ENCODE data around the gene LANCL1.

LANCL1 gene, protein sequence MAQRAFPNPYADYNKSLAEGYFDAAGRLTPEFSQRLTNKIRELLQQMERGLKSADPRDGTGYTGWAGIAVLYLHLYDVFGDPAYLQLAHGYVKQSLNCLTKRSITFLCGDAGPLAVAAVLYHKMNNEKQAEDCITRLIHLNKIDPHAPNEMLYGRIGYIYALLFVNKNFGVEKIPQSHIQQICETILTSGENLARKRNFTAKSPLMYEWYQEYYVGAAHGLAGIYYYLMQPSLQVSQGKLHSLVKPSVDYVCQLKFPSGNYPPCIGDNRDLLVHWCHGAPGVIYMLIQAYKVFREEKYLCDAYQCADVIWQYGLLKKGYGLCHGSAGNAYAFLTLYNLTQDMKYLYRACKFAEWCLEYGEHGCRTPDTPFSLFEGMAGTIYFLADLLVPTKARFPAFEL

DNA sequence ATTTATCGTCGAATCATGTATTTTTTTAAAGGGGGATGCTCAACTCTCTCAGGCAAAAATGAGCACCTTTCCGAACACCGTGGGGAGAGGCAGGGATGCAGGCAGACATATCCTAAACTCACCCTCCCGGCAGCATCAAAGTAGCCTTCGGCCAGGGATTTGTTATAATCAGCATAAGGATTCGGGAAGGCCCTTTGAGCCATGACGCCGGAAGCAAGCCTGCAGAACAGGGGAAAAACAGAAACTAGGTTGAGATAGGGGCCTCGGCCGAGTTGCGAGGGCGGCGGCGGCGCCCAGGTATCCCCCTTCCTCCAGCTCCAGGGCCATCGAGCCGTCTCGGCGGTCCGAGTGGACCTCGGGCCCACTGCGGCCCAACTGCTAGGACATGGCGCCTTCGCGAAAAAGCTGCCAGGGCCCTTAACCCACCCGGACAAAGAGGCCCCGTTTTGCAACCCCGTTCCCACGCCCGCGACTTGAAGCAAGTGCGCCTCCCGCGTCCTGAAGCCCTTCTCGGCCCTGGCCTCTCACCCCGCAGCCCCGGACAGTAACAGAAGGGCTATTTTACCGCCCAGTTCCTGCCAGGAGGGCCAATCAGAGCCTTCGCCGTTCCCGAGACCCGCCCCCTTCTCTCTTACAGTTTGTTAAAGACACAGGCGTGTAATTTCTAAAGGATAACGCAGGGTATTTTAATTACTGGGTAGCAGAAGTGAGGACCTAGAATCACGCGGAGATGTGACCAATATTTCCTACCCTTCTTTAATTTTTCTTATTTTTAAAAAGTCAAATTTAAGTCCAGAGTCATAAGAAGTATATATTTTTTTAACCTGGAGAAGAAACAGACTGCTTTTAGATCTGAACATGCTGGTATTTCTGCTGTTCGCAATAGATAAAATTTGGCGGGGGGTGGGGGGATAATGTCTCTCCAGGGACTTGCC lies at the start of gene LANCL1:
TSS of gene LANCL1 (minus strand) at position 566 of the 935 bp plus-strand sequence. CDS start at position 203, 363 bp downstream.
- peak; percentile 58 to 64 (median 58) for DNase-seq (ENCODE audit: low read depth in 3 of 3)

DNA sequence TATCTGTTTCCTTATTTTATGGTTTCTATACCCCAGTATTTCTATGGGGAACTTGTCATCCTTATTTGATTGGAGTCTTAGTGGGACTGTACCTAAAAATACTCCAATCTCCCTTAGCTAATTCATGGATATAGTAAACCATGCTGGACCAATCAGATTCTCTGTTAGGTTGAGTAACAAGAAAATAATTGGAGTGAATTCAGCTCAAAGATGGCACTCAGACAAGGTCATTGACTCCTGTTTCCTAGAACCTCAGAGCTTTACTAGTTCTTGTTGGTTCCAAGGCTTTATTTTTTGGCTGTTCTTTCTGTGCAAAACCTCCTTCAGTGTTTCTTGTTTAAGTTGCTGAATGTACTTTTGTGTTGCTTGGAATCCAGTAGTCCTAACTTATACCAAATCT lies 48.0 kb upstream of the LANCL1 start:
- DNase-seq (ENCODE audit: low read depth in 3 of 3), result no peak

DNA sequence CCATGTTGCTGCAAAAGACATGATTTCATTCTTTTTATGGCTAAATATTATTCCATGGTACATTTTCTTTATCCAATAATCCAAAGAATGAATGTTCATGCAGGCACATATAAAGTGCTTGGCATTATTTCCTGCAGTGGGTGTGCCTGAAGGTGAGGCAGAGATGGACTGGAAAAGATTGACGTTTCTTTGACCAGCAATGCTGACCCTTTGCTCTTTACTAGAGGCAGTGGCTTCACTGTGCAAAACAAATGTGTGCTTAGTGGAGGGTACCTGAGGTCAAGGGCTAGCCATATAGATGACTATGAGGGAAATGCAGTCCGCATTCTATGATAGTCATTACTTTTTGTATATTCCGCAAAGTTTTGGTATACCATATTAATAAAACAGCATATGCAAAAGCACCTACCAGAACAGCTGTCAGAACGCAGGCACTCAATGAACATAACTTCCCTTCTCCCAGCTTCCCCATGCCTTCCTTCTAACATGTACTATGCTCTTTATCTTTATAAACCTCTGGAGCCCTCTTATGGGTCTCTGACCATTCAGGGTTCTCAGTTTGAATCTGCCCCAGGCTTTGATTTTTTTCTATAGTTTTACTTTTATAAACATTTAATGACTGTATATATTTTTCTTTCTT lies 47.2 kb upstream of the LANCL1 start:
- DNase-seq (ENCODE audit: low read depth in 3 of 3), result no peak

DNA sequence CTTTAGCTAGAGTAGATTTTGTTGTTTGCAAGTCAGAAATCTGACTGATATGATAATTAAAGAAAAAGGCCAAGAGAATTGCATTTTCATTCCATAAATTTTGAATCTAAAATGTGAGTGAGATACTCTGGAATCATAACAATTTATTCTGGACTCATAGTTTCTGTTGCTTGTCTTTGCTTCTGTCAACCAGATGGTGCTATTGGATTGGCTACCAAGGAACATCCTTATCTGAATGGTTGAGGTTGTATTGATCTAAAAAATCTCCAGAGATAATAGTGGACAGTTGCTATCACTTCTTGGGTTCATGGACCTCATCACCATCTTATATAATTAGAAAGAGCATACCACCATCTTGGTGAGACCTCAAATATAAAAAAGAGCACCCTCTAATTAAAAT lies 45.8 kb upstream of the LANCL1 start:
- DNase-seq (ENCODE audit: low read depth in 3 of 3), result no peak

DNA sequence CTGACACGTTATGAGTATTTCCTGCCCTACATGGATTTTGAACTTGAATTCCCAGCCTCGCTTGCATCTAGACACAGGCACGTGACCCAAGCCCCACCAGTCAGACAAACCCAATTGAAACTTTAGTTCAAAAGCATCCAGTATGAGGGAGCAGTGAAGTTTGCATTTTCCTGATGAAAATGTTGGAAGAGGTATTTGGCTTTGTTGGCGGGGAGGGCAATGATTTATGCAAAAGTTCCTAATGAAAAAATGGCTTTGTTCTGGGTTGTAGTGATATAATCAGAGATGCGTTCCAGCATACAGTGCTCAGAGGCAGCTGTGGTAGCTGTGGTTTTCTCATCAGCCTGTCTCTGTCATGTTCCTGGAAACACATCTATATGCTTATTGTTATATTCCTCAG lies 43.0 kb upstream of the LANCL1 start:
- no peak for DNase-seq (ENCODE audit: low read depth in 3 of 3)

DNA sequence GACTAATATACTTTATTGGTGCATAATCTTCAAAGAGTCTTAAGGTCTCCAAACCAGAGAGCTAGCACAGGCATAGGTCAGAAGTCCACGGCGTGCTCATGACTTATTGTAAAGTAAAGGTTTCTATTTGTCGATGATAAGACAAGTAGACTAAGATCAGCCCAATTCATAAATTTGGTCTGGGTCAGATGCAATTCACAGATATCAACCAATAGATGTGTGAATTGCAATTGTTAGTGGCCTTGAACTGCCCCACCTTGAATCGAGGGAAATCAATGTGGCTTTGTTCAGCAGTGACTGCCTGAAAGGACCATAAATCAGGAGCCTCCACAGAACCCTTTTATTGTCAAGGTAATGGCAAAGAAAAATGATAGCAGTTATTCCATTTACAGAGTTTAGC lies 40.7 kb upstream of the LANCL1 start:
- DNase-seq (ENCODE audit: low read depth in 3 of 3), result no peak

DNA sequence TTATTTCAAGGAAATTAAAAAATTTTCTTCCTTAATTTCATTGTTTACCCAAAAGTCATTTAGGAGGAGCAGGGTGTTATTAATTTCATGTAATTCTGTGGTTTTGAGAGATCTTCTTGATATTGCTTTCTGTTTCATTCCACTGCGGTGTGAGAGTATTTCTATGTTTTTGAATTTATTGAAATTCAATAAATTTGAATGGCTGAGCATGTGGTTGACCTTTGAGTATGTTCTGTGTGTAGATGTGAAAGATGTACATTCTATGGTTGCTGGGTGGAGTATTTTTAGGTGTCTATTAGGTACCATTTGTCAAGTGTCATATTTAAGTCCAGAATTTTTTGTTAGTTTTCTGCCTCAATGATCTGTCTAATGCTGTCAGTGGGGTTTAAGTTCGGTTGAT lies 39.4 kb upstream of the LANCL1 start:
- no peak for DNase-seq (ENCODE audit: low read depth in 3 of 3)

DNA sequence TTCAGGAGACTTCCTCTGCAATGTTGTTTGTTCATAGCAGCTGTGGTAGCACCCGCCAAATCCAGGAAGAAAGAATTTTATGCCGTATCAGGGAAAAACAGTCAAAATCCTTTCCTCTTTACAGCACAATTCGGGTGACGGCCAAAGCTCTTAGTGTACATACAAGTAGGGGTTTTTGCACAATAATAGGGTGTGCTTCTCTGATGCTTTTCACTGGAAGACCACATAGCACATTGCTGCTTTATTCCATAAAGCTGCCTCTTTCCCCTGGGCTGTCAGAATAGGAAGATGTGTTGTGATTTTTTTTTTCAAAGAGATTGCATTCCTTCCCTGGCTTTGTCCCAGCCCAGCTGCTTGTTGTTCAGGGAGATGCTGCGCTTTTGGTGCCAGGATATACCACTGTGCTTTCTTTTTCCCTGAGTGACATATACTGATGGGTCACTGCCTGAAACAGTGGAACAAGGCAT lies 27.2 kb upstream of the LANCL1 start:
- no peak for DNase-seq (ENCODE audit: low read depth in 3 of 3)

DNA sequence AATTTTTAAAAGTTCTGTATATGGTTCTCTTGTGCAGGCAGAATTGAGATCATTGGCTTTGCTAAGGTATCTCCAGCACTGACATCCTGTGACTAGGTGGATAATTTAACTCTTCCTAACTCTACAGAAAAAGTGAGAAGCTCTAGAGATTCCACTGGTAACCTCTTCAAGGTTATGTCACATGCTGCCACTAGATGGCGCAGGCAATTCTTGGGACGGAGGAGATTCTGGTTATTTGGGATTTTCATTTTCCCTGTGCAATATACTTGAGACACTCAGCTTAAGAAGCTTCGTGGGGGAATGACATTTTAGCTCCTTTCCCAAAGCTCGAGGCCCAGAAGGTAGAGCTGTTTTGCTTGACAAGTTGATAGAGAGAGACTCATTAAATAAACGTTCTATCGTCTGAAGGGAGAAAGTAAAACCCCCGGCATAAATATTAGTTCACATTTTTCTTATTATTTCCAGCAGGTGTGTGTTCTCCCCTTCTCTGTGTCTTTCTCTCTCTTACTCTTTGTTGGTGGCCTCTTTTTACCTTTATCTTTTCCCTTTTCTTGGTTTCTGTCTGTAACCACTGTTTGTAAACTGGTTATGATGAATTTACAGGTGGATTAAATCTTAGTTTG lies 26.6 kb upstream of the LANCL1 start:
- DNase-seq (ENCODE audit: low read depth in 3 of 3), result no peak

DNA sequence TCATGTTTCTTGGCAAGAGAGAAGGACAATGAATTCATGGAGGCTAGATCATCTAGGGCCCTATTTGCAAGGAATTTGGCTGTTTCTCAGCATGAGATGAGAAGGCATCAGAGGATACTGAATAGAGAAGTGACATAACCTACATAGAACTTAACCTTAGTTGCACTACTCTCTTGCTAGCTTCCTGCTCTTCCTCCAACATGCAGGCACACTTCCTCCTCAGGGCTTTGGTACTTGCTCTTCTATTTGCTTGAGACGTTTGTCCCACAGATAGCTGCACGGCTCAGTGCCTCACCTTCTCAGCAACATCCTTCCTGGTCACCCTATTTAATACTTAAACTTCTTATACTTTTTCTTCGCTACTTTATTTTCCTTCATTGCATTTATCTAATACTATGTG lies 20.0 kb upstream of the LANCL1 start:
- DNase-seq (ENCODE audit: low read depth in 3 of 3), result no peak

DNA sequence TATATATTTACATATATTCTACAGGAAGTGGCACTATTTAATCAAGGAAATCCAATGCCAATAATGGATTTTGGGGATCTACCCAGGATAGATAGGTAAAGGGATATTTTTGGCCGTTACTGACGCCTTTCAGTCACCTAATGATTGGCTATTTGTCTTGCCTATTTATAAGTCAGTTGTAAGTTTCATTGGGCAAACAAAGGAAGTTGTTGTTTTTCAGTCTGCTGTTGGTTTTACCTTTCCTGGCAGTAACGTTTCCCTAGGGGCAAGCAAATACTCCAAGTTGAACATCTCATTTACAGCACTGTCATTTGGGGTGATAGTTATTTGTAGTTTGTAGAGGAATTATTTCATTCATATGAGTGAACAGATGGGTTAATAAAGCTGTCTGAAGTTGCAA lies 17.0 kb upstream of the LANCL1 start:
- DNase-seq (ENCODE audit: low read depth in 3 of 3), result no peak

DNA sequence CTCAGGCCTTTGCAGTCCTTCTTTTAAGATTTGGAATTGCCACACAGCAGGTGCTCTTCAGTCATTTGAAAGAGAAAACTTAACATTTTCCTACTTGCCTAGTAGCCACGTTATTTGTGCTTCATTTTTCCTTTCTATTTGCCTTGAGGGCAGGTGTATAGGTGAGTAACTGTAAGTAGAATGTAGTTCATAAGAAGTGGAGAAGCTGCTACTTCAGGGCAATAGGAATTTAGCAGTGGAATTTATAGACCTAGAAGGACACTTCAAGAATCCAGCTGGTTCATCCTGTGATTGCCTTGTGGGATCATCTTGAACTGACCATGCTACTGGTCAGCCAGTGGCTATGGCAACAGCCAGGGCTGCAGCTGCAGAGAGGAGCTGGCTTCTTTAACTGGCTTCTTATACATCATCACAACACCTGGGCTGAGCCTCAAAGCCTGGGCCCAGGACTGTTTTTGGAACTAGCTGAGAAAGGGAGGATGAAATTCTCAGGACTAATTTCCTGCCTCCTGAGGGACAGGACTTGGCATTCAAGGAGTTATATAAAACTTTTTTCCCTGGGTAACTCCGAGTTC lies 5.1 kb upstream of the LANCL1 start:
- DNase-seq (ENCODE audit: low read depth in 3 of 3), result no peak

DNA sequence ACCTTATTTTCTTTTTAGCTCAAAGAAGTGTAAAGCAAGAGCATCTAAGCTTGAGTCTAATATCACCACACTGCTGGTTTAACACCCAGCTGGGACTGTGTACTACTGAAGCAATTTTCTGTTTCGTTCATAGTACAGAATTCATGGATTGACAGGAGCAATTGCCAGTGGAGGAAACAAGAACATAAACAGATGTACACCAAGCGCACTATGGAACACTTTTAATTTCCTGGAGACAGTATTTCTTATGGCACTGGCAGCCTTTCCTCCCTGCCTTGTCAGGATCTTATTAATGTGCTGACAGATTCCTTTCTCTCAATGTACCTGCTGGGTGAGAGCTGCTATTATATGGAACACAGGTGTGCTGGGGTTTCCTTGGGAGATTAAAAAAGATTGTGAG lies 4.2 kb upstream of the LANCL1 start:
- DNase-seq (ENCODE audit: low read depth in 3 of 3), result no peak

DNA sequence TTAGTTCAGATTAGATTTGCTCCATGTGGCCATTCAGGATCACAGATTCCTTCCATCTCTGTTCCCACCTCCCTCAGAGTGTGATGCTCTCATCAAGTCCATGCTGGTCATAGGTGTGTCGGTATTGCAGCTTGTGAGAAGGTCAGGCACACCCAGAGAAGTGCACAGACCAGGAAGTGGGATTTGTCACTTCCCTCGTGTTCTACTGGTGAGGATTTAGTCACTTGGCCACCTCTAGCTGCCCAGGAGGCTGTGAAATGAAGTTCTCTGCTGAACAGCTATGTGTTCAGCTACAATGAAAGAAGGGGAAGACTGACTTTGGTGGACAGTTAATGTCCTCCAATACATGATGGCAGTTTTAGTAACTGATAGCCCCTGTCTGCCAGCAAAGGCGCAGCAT lies 3.5 kb upstream of the LANCL1 start:
- DNase-seq (ENCODE audit: low read depth in 3 of 3), result no peak

DNA sequence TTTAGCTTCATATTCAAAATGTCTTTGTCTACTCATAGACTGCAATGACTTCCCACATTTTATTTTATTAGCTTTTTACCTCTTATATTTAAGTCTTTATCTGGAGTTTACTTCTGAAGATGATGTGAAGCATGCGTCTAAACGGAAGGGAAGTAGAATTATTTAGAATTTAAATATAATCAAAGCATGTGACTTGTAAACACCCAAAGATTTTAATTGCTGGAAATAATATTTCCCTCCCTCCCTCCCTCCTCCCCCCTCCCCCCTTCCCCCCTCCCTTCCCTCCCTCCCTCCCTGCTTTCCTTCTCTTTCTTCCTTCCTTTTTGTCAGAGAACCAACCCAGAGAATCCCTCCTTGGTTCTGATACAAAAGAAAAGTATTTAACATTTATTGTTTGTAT lies 2.1 kb upstream of the LANCL1 start:
- DNase-seq (ENCODE audit: low read depth in 3 of 3), result no peak

DNA sequence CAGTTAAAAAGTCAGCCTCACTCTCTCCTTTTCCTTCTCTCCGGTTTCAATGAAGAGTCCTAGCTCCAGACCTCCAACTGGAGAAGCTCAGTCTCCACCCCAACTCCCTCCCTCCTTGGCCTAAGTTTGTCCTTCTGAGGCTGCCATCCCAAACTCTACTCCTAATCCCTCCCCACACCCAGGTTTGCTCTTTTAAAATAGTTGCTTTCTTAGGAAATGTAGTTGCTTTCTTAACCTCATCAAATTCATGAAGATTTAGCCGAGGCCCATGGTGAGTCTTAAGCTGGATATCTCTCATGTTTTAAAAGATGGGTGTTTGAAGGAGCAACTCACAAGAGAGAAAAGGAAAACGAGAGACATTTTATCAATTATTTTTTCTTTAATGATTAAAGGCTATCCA lies 937 bp upstream of the LANCL1 start:
- no peak for DNase-seq (ENCODE audit: low read depth in 3 of 3)

DNA sequence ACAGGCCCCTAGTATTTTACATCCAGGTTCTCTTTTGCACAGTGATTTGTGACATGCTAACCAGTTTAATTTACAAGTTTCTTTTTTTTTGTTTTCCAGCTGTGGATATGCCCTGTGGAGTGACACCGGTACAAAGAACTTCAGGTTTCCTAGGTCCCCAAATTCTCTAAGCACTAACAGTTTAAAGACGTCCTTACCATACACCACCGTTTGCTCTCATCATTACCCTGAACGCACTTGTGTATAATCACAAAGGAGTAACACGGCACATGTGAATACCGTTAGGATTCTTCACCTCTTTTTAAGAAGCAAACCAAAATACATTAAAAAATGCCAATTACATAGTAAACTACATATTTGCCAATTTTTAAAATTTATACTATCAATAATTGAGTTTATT lies 853 bp downstream of the LANCL1 start:
- DNase-seq (ENCODE audit: low read depth in 3 of 3), result no peak

DNA sequence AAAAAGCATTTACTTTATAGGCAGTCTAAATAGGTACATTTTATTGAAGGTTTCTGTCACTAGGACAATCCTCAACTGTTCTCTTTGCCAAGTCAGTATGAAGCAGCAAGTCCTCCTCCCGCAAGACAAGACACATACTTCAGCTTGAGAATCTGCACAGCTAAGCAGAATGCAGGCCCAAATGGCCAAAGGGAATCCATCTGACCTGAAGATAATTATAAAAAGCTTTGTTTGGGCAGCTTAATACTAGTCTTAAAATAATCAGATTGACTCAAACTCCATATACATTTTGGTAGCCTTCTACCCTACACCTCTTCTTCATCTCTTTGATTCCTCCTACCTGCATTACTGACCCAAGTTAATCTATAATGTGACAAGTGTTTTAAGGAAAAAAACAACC lies 1.8 kb downstream of the LANCL1 start:
- no peak for DNase-seq (ENCODE audit: low read depth in 3 of 3)

DNA sequence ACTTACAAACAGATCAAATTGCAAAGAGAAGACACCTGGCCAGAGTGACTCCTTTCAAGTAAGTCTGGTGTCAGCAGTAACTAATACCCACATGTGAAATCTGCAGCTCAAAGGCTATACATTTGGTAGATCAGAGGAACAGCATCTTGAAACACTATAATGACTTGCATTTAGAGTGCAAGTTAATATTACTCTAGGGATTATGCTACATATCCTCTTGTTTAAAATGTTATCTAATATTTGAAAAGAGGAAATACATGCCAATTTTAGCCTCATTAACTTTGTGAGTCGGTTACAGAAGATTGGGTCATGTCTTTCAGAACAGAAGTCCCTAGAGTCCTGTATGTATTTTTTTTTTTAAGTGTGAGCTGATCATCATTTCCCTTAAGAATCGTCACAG lies 15.2 kb downstream of the LANCL1 start:
- no peak for DNase-seq (ENCODE audit: low read depth in 3 of 3)

DNA sequence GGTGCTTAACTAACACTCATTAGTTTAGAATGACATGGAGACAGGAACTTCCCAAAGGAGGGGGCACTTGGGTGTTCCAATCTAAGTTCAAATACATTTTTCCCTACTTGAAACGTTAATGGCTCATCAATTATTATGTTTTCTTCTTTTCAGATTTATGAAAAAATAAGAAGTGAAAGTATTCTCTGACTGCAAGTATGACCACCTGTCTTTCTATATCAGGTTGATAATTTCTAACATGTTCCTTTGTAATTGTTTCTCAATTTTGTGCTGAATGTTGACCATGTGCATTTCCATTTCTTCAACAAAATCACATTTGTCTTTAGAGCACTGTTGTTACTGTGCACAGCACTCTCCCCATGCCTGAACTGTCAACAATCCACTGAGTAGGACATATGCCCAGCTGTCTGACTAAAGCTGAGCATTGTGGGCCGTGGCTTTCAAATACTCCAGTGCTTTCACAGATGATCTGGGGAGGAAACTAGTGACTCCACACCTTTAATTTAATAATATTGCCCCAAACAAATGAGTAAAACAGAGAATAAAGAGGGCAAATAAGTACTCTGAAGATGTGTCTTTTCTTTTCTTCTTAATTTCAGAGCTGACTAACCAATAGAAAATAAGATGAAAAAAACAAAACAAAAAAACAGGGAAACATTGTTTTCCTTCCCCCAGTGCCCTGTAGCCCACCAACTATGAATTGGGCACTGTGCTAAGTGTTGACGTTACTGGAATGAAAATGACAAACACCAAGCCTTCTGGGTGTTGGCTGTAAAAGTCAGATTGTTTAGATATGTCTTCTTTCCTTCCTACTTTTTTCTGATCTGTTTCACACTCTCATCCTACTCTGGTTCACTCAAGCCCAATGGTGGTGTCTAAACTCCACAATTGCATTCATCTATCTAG lies 16.0 kb downstream of the LANCL1 start:
- no peak for DNase-seq (ENCODE audit: low read depth in 3 of 3)
